ENCODE data around the gene CADPS2.
"Not testable (repeated sequence)": the region's sequence is repeated elsewhere in the genome, so short reads cannot be mapped to it uniquely, and the experiment has no call there.

The CADPS2 gene

DNA sequence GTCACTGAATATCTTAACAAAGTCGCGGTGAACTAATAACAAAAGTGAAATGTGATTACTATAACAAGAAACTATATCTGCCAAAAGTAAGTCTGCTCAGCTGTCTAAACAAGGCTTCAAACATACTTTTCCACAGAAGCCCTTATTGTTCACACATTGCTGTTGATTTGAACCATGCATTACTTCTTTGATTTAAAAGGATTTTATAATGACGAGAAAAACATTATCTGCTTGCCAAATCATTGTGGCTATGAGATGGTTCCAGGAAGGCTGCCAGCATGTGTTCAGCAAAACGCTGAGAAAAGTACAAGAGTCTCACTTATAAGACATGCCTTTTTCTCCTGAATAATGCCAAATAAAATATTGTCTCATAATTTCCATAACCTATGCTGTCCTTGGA, 211.8 kb downstream of the CADPS2 start:
- peak; percentile 10 for DNase-seq (ENCODE audit: low read depth)

DNA sequence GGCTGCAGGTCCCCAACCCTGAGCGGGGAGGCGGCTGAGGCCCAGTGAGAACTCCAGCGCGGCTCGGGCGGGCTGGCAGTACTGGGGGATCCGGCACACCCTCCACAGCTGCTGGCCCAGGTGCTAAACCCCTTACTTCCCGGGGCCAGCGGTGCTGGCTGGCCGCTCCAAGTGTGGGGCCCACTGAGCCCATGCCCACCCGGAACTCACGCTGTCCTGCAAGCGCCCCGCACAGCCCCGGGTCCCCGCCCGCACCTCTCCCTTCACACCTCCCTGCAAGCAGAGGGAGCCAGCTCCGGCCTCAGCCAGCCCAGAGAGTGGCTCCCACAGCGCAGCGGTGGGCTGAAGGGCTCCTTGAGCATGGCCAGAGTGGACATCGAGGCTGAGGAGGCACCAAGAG, 212.3 kb downstream of the CADPS2 start:
- DNase-seq (ENCODE audit: low read depth): no peak

DNA sequence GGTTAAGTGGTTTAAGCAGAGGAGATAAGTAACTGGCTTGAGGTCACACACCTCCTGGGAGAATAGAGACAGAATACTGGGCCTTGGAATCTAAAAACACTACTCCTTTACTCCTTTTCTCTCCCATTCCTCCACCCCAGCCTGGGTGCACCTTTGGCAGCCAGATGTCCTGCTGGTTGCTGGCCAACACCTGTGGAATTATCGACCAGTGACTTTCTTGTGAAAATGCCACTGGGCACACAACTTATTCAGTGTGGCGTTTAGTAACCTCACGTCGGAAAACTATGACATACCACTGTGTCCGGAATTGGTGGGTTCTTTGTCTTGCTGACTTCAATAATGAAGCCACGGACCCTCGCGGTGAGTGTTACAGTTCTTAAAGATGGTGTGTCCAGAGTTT, 213.7 kb downstream of the CADPS2 start:
- DNase-seq (ENCODE audit: low read depth): no peak

GRCh38 chr7:122663733-122664132, 222.5 kb downstream of the CADPS2 start:
- no peak for DNase-seq (ENCODE audit: low read depth)

GRCh38 chr7:122658856-122659255, 227.4 kb downstream of the CADPS2 start:
- DNase-seq (ENCODE audit: low read depth): no peak

DNA sequence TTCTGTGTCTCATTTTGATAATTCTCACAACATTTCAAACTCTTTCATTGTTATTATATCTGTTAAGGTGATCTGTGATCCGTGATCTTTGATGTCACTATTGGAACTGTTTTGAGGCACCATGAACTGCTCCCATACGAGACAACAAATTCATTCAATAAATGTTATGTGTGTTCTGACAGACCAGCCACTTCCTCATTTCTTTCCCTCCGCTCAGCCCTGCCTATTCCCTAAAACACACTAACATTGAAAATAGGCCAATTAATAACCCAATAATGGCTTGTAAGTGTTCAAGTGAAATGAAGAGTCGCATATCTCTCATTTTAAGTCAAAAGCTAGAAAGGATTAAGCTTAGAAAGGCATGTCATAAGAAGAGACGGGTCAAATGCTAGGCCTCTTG, 232.6 kb downstream of the CADPS2 start:
- DNase-seq (ENCODE audit: low read depth): no peak

GRCh38 chr7:122652876-122653275, 233.4 kb downstream of the CADPS2 start:
- no peak for DNase-seq (ENCODE audit: low read depth)

GRCh38 chr7:122651451-122651850, 234.8 kb downstream of the CADPS2 start:
- DNase-seq (ENCODE audit: low read depth): no peak

- DNase-seq (ENCODE audit: low read depth): no peak
Measured at GRCh38 chr7:122643250-122643649, 243.0 kb downstream of the CADPS2 start.

- no peak for DNase-seq (ENCODE audit: low read depth)
Measured at GRCh38 chr7:122638459-122638858, 247.8 kb downstream of the CADPS2 start.

GRCh38 chr7:122637784-122638183, 248.5 kb downstream of the CADPS2 start:
- no peak for DNase-seq (ENCODE audit: low read depth)

- not testable (repeated sequence) for DNase-seq (ENCODE audit: low read depth)
Measured at GRCh38 chr7:122635481-122635880, 250.8 kb downstream of the CADPS2 start.

GRCh38 chr7:122633472-122633871, 252.8 kb downstream of the CADPS2 start:
- DNase-seq (ENCODE audit: low read depth): no peak

DNA sequence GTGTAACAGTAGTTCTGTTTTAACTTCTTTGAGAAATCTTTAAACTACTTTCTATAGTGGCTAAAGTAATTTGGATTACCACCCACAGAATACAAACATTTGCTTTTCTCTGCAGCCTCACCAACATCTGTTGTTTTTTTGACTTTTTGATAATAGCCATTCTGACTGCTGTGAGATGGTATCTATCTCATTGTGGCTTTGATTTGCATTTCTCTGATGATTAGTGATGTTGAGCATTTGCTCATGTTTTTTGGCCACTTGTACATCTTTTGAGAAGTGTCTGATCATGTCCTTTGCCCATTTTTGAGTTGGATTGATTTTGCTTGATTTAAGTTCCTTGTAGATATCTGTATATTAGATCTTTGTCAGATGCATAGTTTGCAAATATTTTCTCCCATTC, 254.0 kb downstream of the CADPS2 start:
- no peak for DNase-seq (ENCODE audit: low read depth)

- no peak for DNase-seq (ENCODE audit: low read depth)
Measured at GRCh38 chr7:122629412-122629953, 256.8 kb downstream of the CADPS2 start.

DNA sequence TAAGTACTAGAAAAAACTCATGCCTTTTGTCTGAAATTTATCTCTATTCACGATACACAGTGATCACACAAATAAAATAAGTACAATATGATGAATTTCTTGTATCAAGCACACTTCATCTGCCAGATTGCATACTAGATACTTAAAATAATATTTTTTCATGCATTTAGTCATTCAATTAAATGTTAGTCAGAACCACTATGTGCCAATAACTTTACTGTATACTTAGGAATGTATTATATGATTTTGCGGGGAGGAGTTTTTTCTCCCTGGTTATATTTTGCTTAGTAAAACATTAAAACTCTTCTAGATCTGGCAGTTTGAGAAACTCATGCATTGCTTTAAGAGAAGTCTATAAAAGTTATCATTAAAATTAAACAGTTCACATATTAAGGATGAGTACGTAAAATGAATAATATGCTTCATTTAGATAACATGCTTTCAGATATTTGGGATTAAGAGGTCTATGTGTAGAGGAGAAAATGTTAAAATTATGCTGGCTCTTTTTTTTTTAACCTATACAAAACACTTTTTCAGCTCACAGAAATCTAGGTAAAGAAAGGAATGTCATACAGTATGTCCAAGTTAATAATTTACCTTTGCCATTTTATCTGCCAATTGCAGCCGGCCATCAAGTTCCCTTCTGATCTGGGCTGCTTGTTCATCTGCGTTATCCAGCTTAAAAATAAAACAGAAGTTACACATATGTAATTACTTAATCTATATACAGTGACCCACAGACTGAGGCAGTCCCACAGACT, 257.4 kb downstream of the CADPS2 start:
- DNase-seq (ENCODE audit: low read depth): no peak

DNA sequence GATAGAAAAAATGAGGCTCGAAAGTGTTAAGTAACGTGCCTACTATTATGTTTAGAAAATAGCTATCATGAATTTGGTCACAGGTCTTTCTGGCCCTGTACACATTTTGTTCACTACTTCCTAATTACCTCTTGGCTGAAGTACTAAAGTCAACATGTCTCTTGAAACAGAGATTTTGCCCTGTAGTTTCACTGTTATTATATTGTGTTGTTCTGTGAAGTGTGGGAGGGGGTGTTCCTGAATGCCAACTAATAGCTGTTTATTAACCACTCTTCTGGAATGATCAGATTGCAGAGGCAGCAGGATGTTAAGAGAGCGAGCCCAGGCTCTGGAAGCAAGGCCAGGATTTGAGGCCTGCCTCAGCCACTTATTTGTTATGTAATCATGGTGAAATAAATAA, 259.5 kb downstream of the CADPS2 start:
- no peak for DNase-seq (ENCODE audit: low read depth)

DNA sequence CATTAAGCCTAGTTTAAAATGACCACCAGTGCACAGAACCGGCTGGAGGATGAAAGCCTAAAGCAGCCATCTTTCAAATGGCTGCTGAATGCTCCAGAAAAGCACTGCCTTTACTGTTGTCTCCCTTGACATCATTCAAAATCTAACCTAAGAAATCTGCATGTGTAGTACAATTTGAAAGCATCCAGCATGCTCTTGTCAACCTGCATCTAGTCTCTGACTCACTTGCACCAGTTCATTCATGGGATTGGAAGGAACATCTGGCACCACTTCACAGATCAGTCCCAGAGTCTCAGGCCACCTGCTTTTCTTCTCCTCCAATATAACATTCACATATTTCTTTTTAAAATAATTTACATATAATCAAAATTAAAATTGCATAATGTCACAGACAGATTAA, 263.6 kb downstream of the CADPS2 start:
- no peak for DNase-seq (ENCODE audit: low read depth)

- no peak for DNase-seq (ENCODE audit: low read depth)
Measured at GRCh38 chr7:122619664-122620063, 266.6 kb downstream of the CADPS2 start.

DNA sequence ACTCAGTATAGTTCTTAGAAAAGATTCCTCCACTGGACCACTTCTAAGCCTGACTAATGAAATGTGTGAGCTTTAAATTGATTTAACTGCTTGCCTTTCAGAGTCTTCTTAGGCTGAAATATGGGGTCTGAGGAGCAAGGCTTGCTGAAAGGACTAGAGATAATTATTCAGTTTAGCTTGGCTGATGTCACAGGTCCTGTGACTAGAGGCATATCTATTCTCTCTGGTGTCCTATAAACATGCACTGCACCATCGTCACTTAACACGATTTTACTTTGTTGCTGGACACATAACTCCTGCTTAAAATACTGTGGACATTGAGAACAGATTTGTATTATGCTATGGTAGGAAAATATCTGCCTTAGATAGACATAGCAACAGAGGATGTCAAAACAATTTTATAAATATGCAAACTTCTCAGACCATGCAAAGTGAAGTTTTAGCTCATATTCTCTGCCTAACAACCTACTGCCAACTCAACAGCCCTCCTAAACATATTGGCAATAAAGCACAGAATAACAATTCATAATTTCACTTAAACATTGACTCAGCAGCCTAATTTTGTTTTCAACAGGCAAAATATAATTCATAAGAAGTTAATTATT, 267.6 kb downstream of the CADPS2 start:
- no peak for DNase-seq (ENCODE audit: low read depth)

DNA sequence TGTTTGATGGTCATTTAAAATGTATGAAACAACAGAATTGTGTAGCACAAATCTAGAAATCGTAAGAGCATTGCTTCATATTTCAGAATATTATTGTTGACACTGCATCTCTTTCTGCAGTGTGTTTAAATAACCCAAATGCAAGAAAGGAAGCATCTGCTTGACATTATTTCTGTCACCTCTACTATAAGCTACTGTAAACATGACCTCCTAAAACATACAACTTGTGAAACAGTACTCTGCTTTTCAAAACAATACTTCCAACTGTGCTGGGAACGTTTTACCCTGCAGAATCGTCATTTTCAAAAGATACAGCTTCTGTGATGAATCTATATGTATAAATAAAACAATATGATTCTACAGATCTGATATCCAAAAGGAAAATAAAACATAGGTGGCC, 269.3 kb downstream of the CADPS2 start:
- DNase-seq (ENCODE audit: low read depth): no peak

DNA sequence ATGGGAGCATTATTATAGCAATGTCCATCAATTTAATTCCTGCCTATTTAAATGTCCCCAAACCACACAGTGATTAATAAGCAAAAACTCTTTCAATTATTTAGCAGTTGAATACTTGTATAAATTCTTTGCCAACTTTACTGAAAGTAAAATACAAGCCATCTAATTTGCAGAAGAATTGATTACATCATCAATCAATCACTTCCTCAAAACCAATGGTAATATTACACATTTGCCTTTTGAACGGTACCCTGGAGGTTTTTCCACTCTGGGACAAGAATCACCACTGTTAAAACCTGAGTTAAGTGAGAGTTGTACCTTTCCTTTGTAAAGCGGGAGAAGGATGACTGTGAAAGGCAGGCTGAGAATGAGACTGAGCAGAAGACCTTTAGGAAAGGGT, 280.3 kb downstream of the CADPS2 start:
- DNase-seq (ENCODE audit: low read depth): no peak

DNA sequence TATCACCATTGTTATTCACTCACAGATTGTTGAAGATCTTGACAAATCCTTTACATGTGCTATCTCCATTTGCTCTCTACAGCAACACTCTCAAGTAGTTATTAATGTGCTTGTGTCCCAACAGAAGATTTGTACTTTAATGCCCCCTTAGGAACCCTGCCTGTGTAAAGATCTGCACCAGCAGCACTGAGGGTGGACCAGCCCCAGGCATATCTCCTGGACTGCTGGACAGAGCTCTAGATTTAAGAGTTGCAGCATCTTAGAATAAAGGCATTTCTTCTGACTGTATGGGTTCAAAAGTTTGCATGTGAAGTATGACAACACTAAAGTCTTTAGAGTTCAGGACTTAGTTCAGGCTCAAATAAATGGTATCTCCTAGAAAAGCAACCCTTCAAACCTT, 282.0 kb downstream of the CADPS2 start:
- DNase-seq (ENCODE audit: low read depth): no peak

GRCh38 chr7:122602800-122603199, 283.5 kb downstream of the CADPS2 start:
- no peak for DNase-seq (ENCODE audit: low read depth)

Data from fibroblast of the conjunctiva (primary cell).